ENCODE data around the gene LZTS2. TPM values are rescaled to one million over a fixed set of nuclear protein-coding genes. Genes with fewer than 3 reads are reported as not detected.
A peak's percentile ranks its signal among the peaks of the same experiment; 100 is the strongest.

Gene LZTS2, protein sequence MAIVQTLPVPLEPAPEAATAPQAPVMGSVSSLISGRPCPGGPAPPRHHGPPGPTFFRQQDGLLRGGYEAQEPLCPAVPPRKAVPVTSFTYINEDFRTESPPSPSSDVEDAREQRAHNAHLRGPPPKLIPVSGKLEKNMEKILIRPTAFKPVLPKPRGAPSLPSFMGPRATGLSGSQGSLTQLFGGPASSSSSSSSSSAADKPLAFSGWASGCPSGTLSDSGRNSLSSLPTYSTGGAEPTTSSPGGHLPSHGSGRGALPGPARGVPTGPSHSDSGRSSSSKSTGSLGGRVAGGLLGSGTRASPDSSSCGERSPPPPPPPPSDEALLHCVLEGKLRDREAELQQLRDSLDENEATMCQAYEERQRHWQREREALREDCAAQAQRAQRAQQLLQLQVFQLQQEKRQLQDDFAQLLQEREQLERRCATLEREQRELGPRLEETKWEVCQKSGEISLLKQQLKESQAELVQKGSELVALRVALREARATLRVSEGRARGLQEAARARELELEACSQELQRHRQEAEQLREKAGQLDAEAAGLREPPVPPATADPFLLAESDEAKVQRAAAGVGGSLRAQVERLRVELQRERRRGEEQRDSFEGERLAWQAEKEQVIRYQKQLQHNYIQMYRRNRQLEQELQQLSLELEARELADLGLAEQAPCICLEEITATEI
- total RNA-seq (2014; rRNA removed) (58.3 and 67.2 TPM in 2 replicates), Bru-seq, nascent RNA (percentile 74 among the genes with signal in this experiment), BruChase-seq, experiment 1, labeled RNA remaining after a 6-hour chase (percentile 88 among the genes with signal in this experiment), BruChase-seq, experiment 2, labeled RNA remaining after a 2-hour chase (percentile 82 among the genes with signal in this experiment)
- long read RNA-seq, full-length matches to known transcripts = 54 of 247 reads
- long read RNA-seq, partial matches to known transcripts = 38 of 247 reads
- long read RNA-seq, other reads (novel, unspliced or antisense) = 155 of 247 reads

DNA sequence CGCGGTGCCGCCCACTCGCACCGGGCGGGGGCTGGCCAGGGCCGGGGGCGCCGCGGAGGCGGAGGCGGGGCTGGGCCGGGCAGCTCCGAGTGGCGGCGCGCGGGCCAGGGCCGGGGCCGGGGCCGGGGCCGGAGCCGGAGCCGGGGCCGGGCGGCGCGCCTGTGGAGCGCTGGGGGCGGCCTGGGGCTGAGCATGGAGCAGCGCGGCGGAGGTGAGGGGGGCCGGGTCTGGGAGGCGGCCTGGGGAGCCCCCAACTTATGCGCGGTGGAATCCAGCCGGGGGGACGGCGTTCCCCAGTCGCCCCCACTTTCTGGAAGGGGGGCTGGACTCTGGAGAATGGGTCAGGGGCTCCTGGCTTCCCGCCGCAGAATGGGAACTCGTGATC, at the start of gene LZTS2:
Gene LZTS2 (plus strand): TSS at position 67 of the 385 bp plus-strand sequence. CDS start 2,731 bp downstream, outside the sequence.
- no TSS peak for BruUV-seq (replicated peaks)
- Histone ChIP-seq H3K4me2 (ENCODE audit: low read length) (peak within 1 kb of the TSS; percentile 99), H3K4me3 (ENCODE audit: low read length) (peak within 1 kb of the TSS; percentile 88), H3F3A (ENCODE audit: low read length, unreplicated experiment) (no peaks in the 10 kb centered on the region), H3K27ac (ENCODE audit: low read length) (peak within 1 kb of the TSS; percentile 76), H3K9ac (ENCODE audit: low read length) (peak within 1 kb of the TSS; percentile 95), H3K27me3 (ENCODE audit: low read length) (no peaks in the 10 kb centered on the region), H2AFZ (ENCODE audit: low read length) (peak within 1 kb of the TSS; percentile 91), H4K20me1 (ENCODE audit: low read length) (no peaks in the 10 kb centered on the region), H3K4me1 (ENCODE audit: insufficient read depth, low read length) (peaks cover 36% of the 10 kb centered on the region), H3K79me2 (ENCODE audit: low read length) (peaks cover 40% of the 10 kb centered on the region), H3K9me3 (ENCODE audit: low read length) (no peaks in the 10 kb centered on the region), H3K9me2 (replicated peaks; ENCODE audit: low read length) (no peaks in the 10 kb centered on the region), H3K36me3 (ENCODE audit: low read depth, low read length) (no peaks in the 10 kb centered on the region)
- ATAC-seq (peak; percentile 25; the same call in 1 of the 2 replicates), DNase-seq (no peak)
- POLR2A ChIA-PET (ENCODE audit: unreplicated experiment) = no interaction called here
- CTCF ChIA-PET = no interaction called here
- TF ChIP-seq EZH2phosphoT487 (IDR thresholded peaks at IDR 0.05; ENCODE audit: borderline replicate concordance, low read length) (no peak), EZH2 (IDR thresholded peaks at IDR 0.05; ENCODE audit: low read length, unreplicated experiment) (no peak)
- TF ChIP-seq, protein P1, sequence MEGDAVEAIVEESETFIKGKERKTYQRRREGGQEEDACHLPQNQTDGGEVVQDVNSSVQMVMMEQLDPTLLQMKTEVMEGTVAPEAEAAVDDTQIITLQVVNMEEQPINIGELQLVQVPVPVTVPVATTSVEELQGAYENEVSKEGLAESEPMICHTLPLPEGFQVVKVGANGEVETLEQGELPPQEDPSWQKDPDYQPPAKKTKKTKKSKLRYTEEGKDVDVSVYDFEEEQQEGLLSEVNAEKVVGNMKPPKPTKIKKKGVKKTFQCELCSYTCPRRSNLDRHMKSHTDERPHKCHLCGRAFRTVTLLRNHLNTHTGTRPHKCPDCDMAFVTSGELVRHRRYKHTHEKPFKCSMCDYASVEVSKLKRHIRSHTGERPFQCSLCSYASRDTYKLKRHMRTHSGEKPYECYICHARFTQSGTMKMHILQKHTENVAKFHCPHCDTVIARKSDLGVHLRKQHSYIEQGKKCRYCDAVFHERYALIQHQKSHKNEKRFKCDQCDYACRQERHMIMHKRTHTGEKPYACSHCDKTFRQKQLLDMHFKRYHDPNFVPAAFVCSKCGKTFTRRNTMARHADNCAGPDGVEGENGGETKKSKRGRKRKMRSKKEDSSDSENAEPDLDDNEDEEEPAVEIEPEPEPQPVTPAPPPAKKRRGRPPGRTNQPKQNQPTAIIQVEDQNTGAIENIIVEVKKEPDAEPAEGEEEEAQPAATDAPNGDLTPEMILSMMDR (conservative IDR thresholded peaks at IDR 0.05; ENCODE audit: low read depth, low read length) = no peak
- intact Hi-C loops (cut with micrococcal nuclease) = no loop called here

DNA sequence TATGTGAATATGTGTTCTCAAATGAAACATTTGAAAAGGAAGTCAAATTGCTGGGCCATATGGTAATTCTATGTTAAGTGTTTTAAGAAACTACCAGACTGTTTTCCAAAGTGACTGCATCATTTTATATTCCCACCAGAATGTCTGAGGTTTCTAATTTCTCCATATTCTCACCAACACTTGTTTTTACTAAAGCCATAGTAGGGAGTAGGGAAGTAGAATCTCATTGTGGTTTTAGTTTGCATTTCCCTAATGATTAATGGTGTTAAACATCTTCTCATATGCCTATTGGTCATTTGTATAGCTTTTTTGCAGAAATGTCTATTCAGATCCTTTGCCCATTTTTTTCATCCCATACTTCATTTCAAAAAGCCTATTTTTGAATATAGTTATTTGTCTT, 39.4 kb upstream of the LZTS2 start:
- ChIA-PET POLR2A (ENCODE audit: unreplicated experiment) (no interaction called here), CTCF (no interaction called here)
- Histone ChIP-seq H3K27me3 (ENCODE audit: low read length) (no peaks in the 10 kb centered on the region), H3K4me3 (ENCODE audit: low read length) (no peak overlapping the region), H2AFZ (ENCODE audit: low read length) (no peak overlapping the region), H3K36me3 (ENCODE audit: low read depth, low read length) (peaks cover 30% of the 10 kb centered on the region), H3K9ac (ENCODE audit: low read length) (no peak overlapping the region), H3K4me1 (ENCODE audit: insufficient read depth, low read length) (no peaks in the 10 kb centered on the region), H4K20me1 (ENCODE audit: low read length) (no peaks in the 10 kb centered on the region), H3F3A (ENCODE audit: low read length, unreplicated experiment) (no peaks in the 10 kb centered on the region), H3K9me2 (replicated peaks; ENCODE audit: low read length) (no peaks in the 10 kb centered on the region), H3K27ac (ENCODE audit: low read length) (no peak overlapping the region), H3K9me3 (ENCODE audit: low read length) (no peaks in the 10 kb centered on the region), H3K4me2 (ENCODE audit: low read length) (no peak overlapping the region), H3K79me2 (ENCODE audit: low read length) (no peaks in the 10 kb centered on the region)
- intact Hi-C loops (cut with micrococcal nuclease) = no loop called here
- no peak for DNase-seq
- no peak for ATAC-seq
- BruUV-seq (replicated peaks) = no TSS peak
- no peak for TF ChIP-seq EZH2 (IDR thresholded peaks at IDR 0.05; ENCODE audit: low read length, unreplicated experiment)
- TF ChIP-seq, protein P1 (conservative IDR thresholded peaks at IDR 0.05; ENCODE audit: low read depth, low read length) = no peak
- TF ChIP-seq EZH2phosphoT487 (IDR thresholded peaks at IDR 0.05; ENCODE audit: borderline replicate concordance, low read length) = no peak

All from PC-3 (cell line).